ENCODE measurements around the gene PCSK7. TPM values are rescaled to one million over a fixed set of nuclear protein-coding genes. Genes with fewer than 3 reads are reported as not detected.
"Not testable (repeated sequence)": the region's sequence is repeated elsewhere in the genome, so short reads cannot be mapped to it uniquely, and the experiment has no call there.

Gene PCSK7, protein sequence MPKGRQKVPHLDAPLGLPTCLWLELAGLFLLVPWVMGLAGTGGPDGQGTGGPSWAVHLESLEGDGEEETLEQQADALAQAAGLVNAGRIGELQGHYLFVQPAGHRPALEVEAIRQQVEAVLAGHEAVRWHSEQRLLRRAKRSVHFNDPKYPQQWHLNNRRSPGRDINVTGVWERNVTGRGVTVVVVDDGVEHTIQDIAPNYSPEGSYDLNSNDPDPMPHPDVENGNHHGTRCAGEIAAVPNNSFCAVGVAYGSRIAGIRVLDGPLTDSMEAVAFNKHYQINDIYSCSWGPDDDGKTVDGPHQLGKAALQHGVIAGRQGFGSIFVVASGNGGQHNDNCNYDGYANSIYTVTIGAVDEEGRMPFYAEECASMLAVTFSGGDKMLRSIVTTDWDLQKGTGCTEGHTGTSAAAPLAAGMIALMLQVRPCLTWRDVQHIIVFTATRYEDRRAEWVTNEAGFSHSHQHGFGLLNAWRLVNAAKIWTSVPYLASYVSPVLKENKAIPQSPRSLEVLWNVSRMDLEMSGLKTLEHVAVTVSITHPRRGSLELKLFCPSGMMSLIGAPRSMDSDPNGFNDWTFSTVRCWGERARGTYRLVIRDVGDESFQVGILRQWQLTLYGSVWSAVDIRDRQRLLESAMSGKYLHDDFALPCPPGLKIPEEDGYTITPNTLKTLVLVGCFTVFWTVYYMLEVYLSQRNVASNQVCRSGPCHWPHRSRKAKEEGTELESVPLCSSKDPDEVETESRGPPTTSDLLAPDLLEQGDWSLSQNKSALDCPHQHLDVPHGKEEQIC
- 50.2 TPM for total RNA-seq
- long read RNA-seq, full-length matches to known transcripts, result 34 of 88 reads
- long read RNA-seq, partial matches to known transcripts, result 18 of 88 reads
- long read RNA-seq, other reads (novel, unspliced or antisense), result 36 of 88 reads

DNA sequence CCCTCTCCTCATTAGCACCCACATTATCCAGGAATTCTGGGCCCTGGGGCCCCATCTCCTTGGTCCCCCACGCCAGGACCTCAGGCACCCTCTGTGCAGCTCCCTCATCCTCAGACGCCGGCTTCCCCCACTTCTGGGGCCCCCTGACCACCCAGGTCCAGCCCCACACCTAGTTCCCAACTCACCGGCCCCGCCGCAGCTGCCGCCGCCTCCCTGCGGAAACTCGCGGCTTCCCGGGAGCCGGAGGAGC is at the start of gene PCSK7:
TSS of gene PCSK7 (minus strand) at position 232 of the 250 bp plus-strand sequence. CDS start 2,229 bp downstream, outside the sequence.
- Histone ChIP-seq H3K4me1 (peaks cover 34% of the 10 kb centered on the region), H3K36me3 (peaks cover 34% of the 10 kb centered on the region), H3K27me3 (ENCODE audit: low read depth) (no peaks in the 10 kb centered on the region), H3K9me3 (no peaks in the 10 kb centered on the region), H3K4me3 (peak within 1 kb of the TSS; percentile 94), H3K27ac (peak within 1 kb of the TSS; percentile 95)
- DNase-seq (peak; percentile 82), ATAC-seq (no peak)
- TF ChIP-seq, protein P1, sequence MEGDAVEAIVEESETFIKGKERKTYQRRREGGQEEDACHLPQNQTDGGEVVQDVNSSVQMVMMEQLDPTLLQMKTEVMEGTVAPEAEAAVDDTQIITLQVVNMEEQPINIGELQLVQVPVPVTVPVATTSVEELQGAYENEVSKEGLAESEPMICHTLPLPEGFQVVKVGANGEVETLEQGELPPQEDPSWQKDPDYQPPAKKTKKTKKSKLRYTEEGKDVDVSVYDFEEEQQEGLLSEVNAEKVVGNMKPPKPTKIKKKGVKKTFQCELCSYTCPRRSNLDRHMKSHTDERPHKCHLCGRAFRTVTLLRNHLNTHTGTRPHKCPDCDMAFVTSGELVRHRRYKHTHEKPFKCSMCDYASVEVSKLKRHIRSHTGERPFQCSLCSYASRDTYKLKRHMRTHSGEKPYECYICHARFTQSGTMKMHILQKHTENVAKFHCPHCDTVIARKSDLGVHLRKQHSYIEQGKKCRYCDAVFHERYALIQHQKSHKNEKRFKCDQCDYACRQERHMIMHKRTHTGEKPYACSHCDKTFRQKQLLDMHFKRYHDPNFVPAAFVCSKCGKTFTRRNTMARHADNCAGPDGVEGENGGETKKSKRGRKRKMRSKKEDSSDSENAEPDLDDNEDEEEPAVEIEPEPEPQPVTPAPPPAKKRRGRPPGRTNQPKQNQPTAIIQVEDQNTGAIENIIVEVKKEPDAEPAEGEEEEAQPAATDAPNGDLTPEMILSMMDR (IDR thresholded peaks at IDR 0.05), result no peak
- intact Hi-C loops (cut with DNase I), result no loop called here

DNA sequence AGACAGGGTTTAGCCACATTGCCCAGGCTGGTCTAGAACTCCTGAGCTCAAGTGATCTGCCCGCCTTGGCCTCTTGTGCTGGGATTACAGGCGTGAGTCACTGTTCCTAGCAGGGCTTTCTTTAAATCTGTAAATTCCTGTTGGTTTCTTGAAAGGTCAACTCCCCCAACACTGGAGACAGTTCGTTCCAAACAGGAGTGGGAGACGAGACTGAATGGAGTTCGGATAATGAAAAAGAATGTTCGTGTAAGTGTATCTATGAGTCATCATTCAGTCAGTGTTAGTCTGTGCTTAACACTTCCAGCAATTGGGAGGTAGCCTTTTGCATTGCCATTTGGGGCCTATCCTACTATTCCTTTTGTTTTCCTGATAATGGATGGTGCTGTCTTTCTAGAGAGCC is 49.3 kb upstream of the PCSK7 start:
- DNase-seq, result no peak
- Histone ChIP-seq H3K4me3 (no peak overlapping the region), H3K27me3 (ENCODE audit: low read depth) (no peaks in the 10 kb centered on the region), H3K9me3 (no peaks in the 10 kb centered on the region), H3K27ac (peak overlapping the region; percentile 10), H3K4me1 (peaks cover 6% of the 10 kb centered on the region), H3K36me3 (peaks cover 66% of the 10 kb centered on the region)
- TF ChIP-seq, protein P1 (IDR thresholded peaks at IDR 0.05), result no peak
- intact Hi-C loops (cut with DNase I), result no loop called here
- ATAC-seq, result peak; percentile 48 to 64

DNA sequence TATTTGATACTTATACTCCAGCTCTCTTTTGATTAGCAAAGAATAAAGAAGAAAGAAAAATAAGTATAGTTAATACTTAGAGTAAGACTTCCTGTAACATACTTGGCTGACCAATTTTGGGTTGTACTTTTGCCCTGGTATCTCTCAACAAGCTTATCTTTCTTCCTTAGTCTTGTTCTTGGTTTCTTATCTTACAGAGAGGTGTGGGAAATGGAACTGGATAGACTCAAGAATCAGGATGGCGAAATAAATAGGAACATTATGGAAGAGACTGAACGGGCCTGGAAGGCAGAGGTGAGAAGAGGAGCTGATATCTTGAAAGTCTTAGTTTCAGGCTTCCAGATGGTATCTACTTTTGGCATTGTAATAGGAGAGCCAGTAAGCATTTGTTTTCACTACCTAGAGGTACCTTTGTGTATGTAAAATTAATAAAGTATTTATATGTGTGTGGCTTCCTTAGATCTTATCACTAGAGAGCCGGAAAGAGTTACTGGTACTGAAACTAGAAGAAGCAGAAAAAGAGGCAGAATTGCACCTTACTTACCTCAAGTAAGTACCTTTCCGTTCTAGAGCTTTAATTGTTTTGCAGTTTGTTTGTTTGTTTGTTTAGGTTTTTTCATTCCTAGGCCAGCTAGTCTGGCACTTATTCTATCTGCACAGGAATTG is 48.0 kb upstream of the PCSK7 start:
- H3K27ac ChIP-seq, result peak overlapping the region; percentile 10
- H3K9me3 ChIP-seq, result no peaks in the 10 kb centered on the region
- H3K27me3 ChIP-seq (ENCODE audit: low read depth), result no peaks in the 10 kb centered on the region
- ATAC-seq (no peak), DNase-seq (no peak)
- intact Hi-C loops (cut with DNase I), result no loop called here
- TF ChIP-seq, protein P1 (IDR thresholded peaks at IDR 0.05), result no peak
- peak overlapping the region; percentile 12 for H3K4me3 ChIP-seq
- H3K4me1 ChIP-seq, result peaks cover 6% of the 10 kb centered on the region
- H3K36me3 ChIP-seq, result peaks cover 61% of the 10 kb centered on the region

DNA sequence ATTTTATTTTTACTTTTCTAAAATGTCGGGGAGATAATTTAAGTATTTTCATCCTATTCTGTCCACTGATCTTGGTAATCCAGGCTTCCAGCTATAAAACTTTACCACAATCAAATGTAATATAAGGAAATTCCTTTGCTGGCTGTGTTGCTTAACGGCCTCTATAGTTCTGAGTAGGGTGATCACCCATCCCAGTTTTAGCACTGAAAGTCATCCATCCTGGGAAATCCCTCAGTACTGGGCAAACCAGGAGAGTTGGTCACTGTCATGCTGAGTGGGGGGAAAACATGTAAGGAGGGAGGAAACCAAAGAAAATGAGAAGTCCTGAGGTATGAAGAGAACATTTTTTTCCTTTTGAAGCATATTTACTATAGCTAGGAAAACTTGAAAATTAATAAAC is 46.5 kb upstream of the PCSK7 start:
- peaks cover 6% of the 10 kb centered on the region for H3K4me1 ChIP-seq
- ATAC-seq (no peak), DNase-seq (no peak)
- intact Hi-C loops (cut with DNase I), result no loop called here
- H3K27me3 ChIP-seq (ENCODE audit: low read depth), result no peaks in the 10 kb centered on the region
- peaks cover 46% of the 10 kb centered on the region for H3K36me3 ChIP-seq
- TF ChIP-seq, protein P1 (IDR thresholded peaks at IDR 0.05), result no peak
- no peak overlapping the region for H3K4me3 ChIP-seq
- H3K27ac ChIP-seq, result no peak overlapping the region
- H3K9me3 ChIP-seq, result no peaks in the 10 kb centered on the region

DNA sequence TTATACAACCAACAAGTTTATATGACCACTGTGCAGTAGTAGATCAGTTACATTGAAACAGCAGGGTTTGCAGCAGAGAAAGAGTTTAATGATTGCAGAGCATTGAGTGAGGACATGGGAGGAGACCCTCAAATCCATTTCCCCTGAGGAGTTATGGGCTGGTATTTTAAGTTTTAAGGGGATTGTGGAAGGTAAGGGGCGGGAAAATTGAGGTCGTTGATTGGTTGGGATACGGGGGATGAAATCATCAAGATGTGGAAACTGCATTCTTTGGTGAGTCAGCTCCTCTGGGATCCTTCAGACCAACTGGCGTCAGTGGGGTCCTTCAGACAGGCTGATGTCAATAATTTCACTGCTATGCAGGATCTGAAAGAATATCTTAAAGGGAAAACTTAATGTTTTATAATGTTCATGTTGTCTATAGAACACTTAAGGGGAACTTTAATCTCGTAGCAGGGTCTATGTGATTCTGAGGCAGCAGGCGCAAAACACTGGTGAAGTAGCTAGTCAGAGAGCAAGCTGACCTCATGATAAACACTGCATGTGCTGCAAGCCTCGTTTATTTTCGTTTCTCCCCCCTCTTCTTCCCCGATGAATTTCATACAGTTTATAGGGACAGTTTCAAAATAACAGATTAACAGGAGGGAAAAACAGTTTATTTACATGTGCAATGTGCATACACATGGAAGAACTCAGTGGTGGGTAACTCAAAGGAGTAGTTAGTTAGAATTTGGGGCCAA is 41.8 kb upstream of the PCSK7 start:
- TF ChIP-seq, protein P1 (IDR thresholded peaks at IDR 0.05), result no peak
- H3K27me3 ChIP-seq (ENCODE audit: low read depth), result no peaks in the 10 kb centered on the region
- DNase-seq (no peak), ATAC-seq (peak in 1 of 2 donors; percentile 70)
- no peak overlapping the region for H3K27ac ChIP-seq
- no peaks in the 10 kb centered on the region for H3K4me1 ChIP-seq
- H3K9me3 ChIP-seq, result no peaks in the 10 kb centered on the region
- no peak overlapping the region for H3K4me3 ChIP-seq
- peaks cover 10% of the 10 kb centered on the region for H3K36me3 ChIP-seq
- intact Hi-C loops (cut with DNase I), result no loop called here

DNA sequence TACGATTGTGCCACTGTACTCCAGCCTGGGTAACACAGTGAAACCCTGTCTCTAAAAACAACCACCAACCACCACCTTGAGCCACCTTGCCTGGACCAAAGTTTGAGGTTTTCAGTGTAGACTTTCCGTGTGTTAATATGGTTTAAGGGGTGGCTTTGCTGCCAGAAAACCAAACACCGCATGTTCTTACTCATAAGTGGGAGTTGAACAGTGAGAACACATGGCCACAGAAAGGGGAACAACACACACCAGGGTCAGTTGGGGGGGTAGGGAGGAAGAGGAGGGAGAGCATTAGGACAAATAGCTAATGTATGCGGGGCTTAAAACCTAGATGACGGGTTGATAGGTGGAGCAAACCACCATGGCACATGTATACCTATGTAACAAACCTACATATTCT is 40.3 kb upstream of the PCSK7 start:
- H3K27ac ChIP-seq; intact Hi-C loops (cut with DNase I); H3K4me1 ChIP-seq; H3K9me3 ChIP-seq; DNase-seq; H3K4me3 ChIP-seq; H3K36me3 ChIP-seq; H3K27me3 ChIP-seq (ENCODE audit: low read depth); ATAC-seq: not testable (repeated sequence)

All from lower lobe of right lung (tissue), 2 donors.